H1 (cell line): ENCODE measurements around the gene CTDSP1. TPM values are rescaled to one million over a fixed set of nuclear protein-coding genes. Genes with fewer than 3 reads are reported as not detected.
A peak's percentile ranks its signal among the peaks of the same experiment; 100 is the strongest.

Source experiments
- CTCF ChIA-PET: fragments of 300-600 bp; sonication (Branson Sonifier 250); formaldehyde crosslinking; loops from one replicate; lab custom pipeline; 2021; ENCODE audit not compliant: partially characterized antibody; lab: Charles Lee
- POLR2A ChIA-PET: fragments of 300-600 bp; sonication (Branson Sonifier 250); formaldehyde crosslinking; loops from one replicate; lab custom pipeline; 2021; ENCODE audit warnings: inconsistent platforms; ENCODE audit not compliant: partially characterized antibody; lab: Charles Lee
- DNase-seq, 2 experiments: peaks; one replicate each; pipeline versions ENCODE4 v3.0.0 to v3.0.0-alpha.2; 2010 to 2022; ENCODE audit warnings: low spot score in 2 of 2, low read depth in 1 of 2, mixed read lengths in 1 of 2
- FAIRE-seq: peaks from 2 replicates; lab custom pipeline; 2011; peaks lifted over from hg19 to GRCh38; lab: Jason Lieb, UNC
- H2AFZ ChIP-seq: 2 replicates; pipeline ENCODE4 v1.8.1; 2012; ENCODE audit warnings: low read length, inconsistent platforms
- H2AK5ac ChIP-seq: 2 replicates; pipeline ENCODE4 v1.6.1; 2013; ENCODE audit warnings: low read depth, low read length
- H2BK120ac ChIP-seq: replicated peaks from 2 replicates; pipeline ENCODE3; 2013; ENCODE audit warnings: low read depth, low read length, inconsistent platforms
- H2BK12ac ChIP-seq: 2 replicates; pipeline ENCODE4 v1.6.1; 2013; ENCODE audit warnings: low read depth, low read length
- H2BK15ac ChIP-seq: 2 replicates; pipeline ENCODE4 v1.6.1; 2013; ENCODE audit warnings: low read length
- H2BK20ac ChIP-seq: 2 replicates; pipeline ENCODE4 v1.6.1; 2013; ENCODE audit warnings: low read length
- H2BK5ac ChIP-seq: 2 replicates; pipeline ENCODE4 v1.6.1; 2013; ENCODE audit warnings: low read depth, low read length
- H3K14ac ChIP-seq: 2 replicates; pipeline ENCODE4 v1.6.1; 2013; ENCODE audit warnings: inconsistent platforms; ENCODE audit not compliant: insufficient read length
- H3K18ac ChIP-seq: 2 replicates; pipeline ENCODE4 v1.6.1; 2013; ENCODE audit warnings: low read length; ENCODE audit errors: extremely low read depth
- H3K23ac ChIP-seq: 2 replicates; pipeline ENCODE4 v1.6.1; 2013; ENCODE audit warnings: inconsistent platforms; ENCODE audit not compliant: insufficient read length
- H3K23me2 ChIP-seq: 2 replicates; pipeline ENCODE4 v1.6.1; 2013; ENCODE audit warnings: low read depth, low read length
- H3K27ac ChIP-seq: 2 replicates; pipeline ENCODE4 v1.6.1; 2011; ENCODE audit warnings: low read depth, low read length, inconsistent platforms
- H3K27me3 ChIP-seq, 4 experiments: replicated peaks in 1 of 4; 1 replicate in 1 of 4; 2 replicates in 3 of 4; pipeline versions ENCODE4 v1.6.1 to v1.8.1; 2011 to 2013; ENCODE audit warnings: low read length in 3 of 4, mild to moderate bottlenecking in 3 of 4, inconsistent platforms in 2 of 4, mixed read lengths in 2 of 4, moderate library complexity in 1 of 4; ENCODE audit not compliant: control insufficient read depth in 3 of 4, insufficient read depth in 3 of 4; ENCODE audit errors: extremely low read depth in 1 of 4
- H3K36me3 ChIP-seq, 4 experiments: 2 replicates each; pipeline versions ENCODE4 v1.6.1 to v1.8.1; 2011 to 2013; ENCODE audit warnings: mild to moderate bottlenecking in 4 of 4, low read length in 3 of 4, moderate library complexity in 2 of 4, control low read depth in 1 of 4, inconsistent platforms in 1 of 4; ENCODE audit not compliant: insufficient read depth in 4 of 4, control insufficient read depth in 2 of 4
- H3K4ac ChIP-seq: replicated peaks from 2 replicates; pipeline ENCODE3; 2013; ENCODE audit warnings: low read length, low read depth, mixed read lengths, inconsistent platforms; ENCODE audit not compliant: insufficient read length
- H3K4me1 ChIP-seq, 4 experiments: replicated peaks in 1 of 4; 1 replicate in 1 of 4; 2 replicates in 3 of 4; pipeline versions ENCODE4 v1.6.1 to v1.8.1; 2011 to 2013; ENCODE audit warnings: low read length in 3 of 4, inconsistent platforms in 2 of 4, mixed read lengths in 1 of 4; ENCODE audit not compliant: insufficient read depth in 4 of 4, control insufficient read depth in 3 of 4
- H3K4me2 ChIP-seq, 2 experiments: 2 replicates each; pipeline versions ENCODE4 v1.6.1 to v1.8.1; 2011 to 2013; ENCODE audit warnings: low read depth in 2 of 2, low read length in 2 of 2, control low read depth in 1 of 2, inconsistent platforms in 1 of 2, mild to moderate bottlenecking in 1 of 2; ENCODE audit not compliant: insufficient read depth in 1 of 2
- H3K4me3 ChIP-seq, 4 experiments: fragments of 200-600, 300-600 bp in 1 of 4; sonication (generic), shearing (Covaris generic), sonication (Bioruptor Twin) in 1 of 4; 2 replicates each; pipeline versions ENCODE4 v1.5.1 to v1.8.1; 2011 to 2016; ENCODE audit warnings: low read length in 4 of 4, low read depth in 3 of 4, control low read depth in 2 of 4, inconsistent platforms in 2 of 4, mild to moderate bottlenecking in 2 of 4, mixed read lengths in 1 of 4, moderate library complexity in 1 of 4; ENCODE audit not compliant: insufficient read depth in 2 of 4; ENCODE audit errors: extremely low read depth in 1 of 4
- H3K56ac ChIP-seq: replicated peaks from 2 replicates; pipeline ENCODE3; 2013; ENCODE audit warnings: low read depth, mild to moderate bottlenecking, mixed read lengths, low read length, inconsistent platforms; ENCODE audit not compliant: insufficient read length
- H3K79me1 ChIP-seq: 2 replicates; pipeline ENCODE4 v1.6.1; 2013; ENCODE audit warnings: low read depth, low read length, control low read depth
- H3K79me2 ChIP-seq, 2 experiments: 2 replicates each; pipeline versions ENCODE4 v1.6.1 to v1.8.1; 2012 to 2013; ENCODE audit warnings: low read length in 2 of 2, mild to moderate bottlenecking in 2 of 2, inconsistent platforms in 1 of 2; ENCODE audit not compliant: insufficient read depth in 2 of 2, control insufficient read depth in 1 of 2
- H3K9ac ChIP-seq, 4 experiments: replicated peaks in 1 of 4; 1 replicate in 1 of 4; 2 replicates in 3 of 4; pipeline versions ENCODE4 v1.6.1 to v1.8.1; 2011 to 2013; ENCODE audit warnings: low read depth in 3 of 4, low read length in 3 of 4, control low read depth in 2 of 4, mild to moderate bottlenecking in 2 of 4, moderate library complexity in 2 of 4, inconsistent platforms in 1 of 4; ENCODE audit errors: extremely low read depth in 1 of 4
- H3K9me3 ChIP-seq, 2 experiments: 2 replicates each; pipeline versions ENCODE4 v1.6.1 to v1.8.1; 2012 to 2013; ENCODE audit warnings: mild to moderate bottlenecking in 2 of 2, moderate library complexity in 2 of 2, control low read depth in 1 of 2, inconsistent platforms in 1 of 2, low read depth in 1 of 2, low read length in 1 of 2, mixed read lengths in 1 of 2; ENCODE audit not compliant: insufficient read depth in 2 of 2
- H4K20me1 ChIP-seq, 2 experiments: replicated peaks in 1 of 2; 2 replicates each; pipeline versions ENCODE3 to v1.8.1; 2011 to 2013; ENCODE audit warnings: inconsistent platforms in 2 of 2, low read length in 2 of 2, mild to moderate bottlenecking in 1 of 2; ENCODE audit not compliant: insufficient read depth in 2 of 2, control insufficient read depth in 1 of 2
- H4K5ac ChIP-seq: 2 replicates; pipeline ENCODE4 v1.6.1; 2013; ENCODE audit warnings: low read length, low read depth, mixed read lengths, inconsistent platforms; ENCODE audit not compliant: insufficient read length
- H4K8ac ChIP-seq: 2 replicates; pipeline ENCODE4 v1.8.0; 2013; ENCODE audit warnings: mild to moderate bottlenecking, moderate library complexity, low read length, inconsistent platforms; ENCODE audit not compliant: insufficient read depth; ENCODE audit errors: extremely low read depth
- H4K91ac ChIP-seq: replicated peaks from 2 replicates; pipeline ENCODE3; 2013; ENCODE audit warnings: low read length, mixed read lengths, inconsistent platforms; ENCODE audit not compliant: insufficient read length
- RBBP5 ChIP-seq: IDR thresholded peaks from 2 replicates; pipeline ENCODE4 v1.7.1; 2012; ENCODE audit warnings: low read depth, mild to moderate bottlenecking, inconsistent platforms, low read length, moderate library complexity, borderline replicate concordance
- SIN3A ChIP-seq, 2 experiments: IDR thresholded peaks in 1 of 2; conservative IDR thresholded peaks in 1 of 2; 2 replicates each; pipeline ENCODE4 v1.6.1; 2011 to 2012; ENCODE audit warnings: low read length in 2 of 2, improper control_type of control experiment in 1 of 2, low read depth in 1 of 2, mild to moderate bottlenecking in 1 of 2
- SIRT6 ChIP-seq: IDR thresholded peaks from one replicate; pipeline ENCODE4 v1.7.1; 2012; ENCODE audit warnings: low read length, inconsistent platforms
- USF2 ChIP-seq: IDR thresholded peaks from 2 replicates; pipeline ENCODE4 v1.6.1; 2011; ENCODE audit warnings: low read length, improper control_type of control experiment
- WGBS, 2 experiments: shearing (Covaris generic) in 1 of 2; methylation state at CpG; one replicate each; pipeline versions ENCODE4 v1.1.6 to v1.1.7; 2013 to 2015; ENCODE audit warnings: low lambda C conversion rate in 2 of 2, mixed read lengths in 2 of 2, inconsistent platforms in 1 of 2, low coverage in 1 of 2, missing lambda C conversion rate in 1 of 2; ENCODE audit not compliant: insufficient replicate concordance in 2 of 2, insufficient coverage in 1 of 2, insufficient read length in 1 of 2; ENCODE audit errors: extremely low coverage in 1 of 2, missing lambda C conversion rate in 1 of 2; 5-methylcytosine and 5-hydroxymethylcytosine counted together
- polyA plus RNA-seq, 7 experiments: library from polyadenylated mRNA; depleted of rRNA in 3 of 7; stranded (reverse) in 5 of 7; unstranded in 2 of 7; fragments of >200 nt in 5 of 7; fragments of 200-250 nt in 2 of 7; gene quantifications; 1 replicate in 5 of 7; 2 replicates in 1 of 7; 4 replicates in 1 of 7; pipeline versions ENCODE4 v1.2.1 to v1.2.3, GENCODE V29; 2011 to 2013; ENCODE audit warnings: missing spikeins in 2 of 7, mixed read lengths in 2 of 7
- total RNA-seq: library from RNA; stranded (reverse); fragmentation: NEBNext Ultra II Directional; extraction: Animal tissue kit (Norgen Biotek cat#: 25700); gene quantifications from 2 replicates; pipeline ENCODE4 v1.2.1, GENCODE V29; 2021

CTDSP1 gene
- total and polyA plus RNA-seq, 2 of the 8 experiments (the other 6 are each of a cell fraction or from before 2014, with no cell fraction given): 20.3 to 35.2 TPM

GRCh38 chr2:218402911-218403411 lies 3.3 kb downstream of the CTDSP1 start:
- no peak for FAIRE-seq
- no peak overlapping the region for H4K91ac ChIP-seq
- 0 out of 7 replicates have a peak overlapping the region, but pooled peaks of 1 of the 4 experiments have one; percentile 6 for H3K9ac ChIP-seq
- no peak overlapping the region for H4K5ac ChIP-seq
- no peak for DNase-seq
- 91% methylated on average over 23 of the region's 26 CpGs; no CpG with 5 or more reads in 1 of the 2 experiments for WGBS, 2 experiments
- peaks cover 12 to 36% (median 27%) of the 10 kb centered on the region in 4 experiments for H3K4me1 ChIP-seq
- no peaks in the 10 kb centered on the region for H3K9me3 ChIP-seq
- H3K79me1 ChIP-seq: no peaks in the 10 kb centered on the region
- no peak overlapping the region for H2AK5ac ChIP-seq
- no peak overlapping the region for H4K8ac ChIP-seq
- ChIA-PET CTCF (interaction anchor here (1.4 to 1.5 kb wide), 2 partner anchors 13 to 101 kb away, joined by 3 to 4 read pairs; no protein-coding TSS in a partner anchor), POLR2A (interaction anchor here (4.5 to 5.5 kb wide), 2 partner anchors 7 to 132 kb away, joined by 16 to 35 read pairs; partner anchors contain the start of genes AAMP and PNKD)
- H3K36me3 ChIP-seq: peaks cover 0 to 11% (median 4%) of the 10 kb centered on the region in 4 experiments; a peak in 2 of 8 replicates
- no peak overlapping the region for H2BK15ac ChIP-seq
- no peak overlapping the region for H3K18ac ChIP-seq
- no peak overlapping the region for H3K56ac ChIP-seq
- H3K27me3 ChIP-seq: peaks cover 8 to 16% (median 16%) of the 10 kb centered on the region in 4 experiments
- H3K27ac ChIP-seq: no peak overlapping the region
- no peak overlapping the region for H2BK120ac ChIP-seq
- H2BK12ac ChIP-seq: no peak overlapping the region
- no peak overlapping the region for H3K14ac ChIP-seq
- H2BK5ac ChIP-seq: no peak overlapping the region
- peaks cover 0 to 2% of the 10 kb centered on the region in 2 experiments for H4K20me1 ChIP-seq
- peaks cover 15% of the 10 kb centered on the region for H3K23me2 ChIP-seq
- TF ChIP-seq USF2 (no peak), SIN3A (conservative IDR thresholded peaks at IDR 0.05 in 1 of 2, IDR thresholded peaks at IDR 0.05 in 1 of 2; ENCODE audit: low read depth in 1 of 2, low read length in 2 of 2) (no peak), RBBP5 (no peak), SIRT6 (no peak)
- no peak overlapping the region for H3K4me3 ChIP-seq
- H2BK20ac ChIP-seq: no peak overlapping the region
- no peaks in the 10 kb centered on the region for H3K79me2 ChIP-seq
- no peak overlapping the region for H3K4ac ChIP-seq
- no peak overlapping the region for H2AFZ ChIP-seq
- H3K4me2 ChIP-seq: no peak overlapping the region
- no peak overlapping the region for H3K23ac ChIP-seq
